K562 (cell line): Measurements from ENCODE around the gene SIDT2. TPM values are rescaled to one million over a fixed set of nuclear protein-coding genes. Genes with fewer than 3 reads are reported as not detected.

ENCODE experiments used
- BHLHE40 ChIP-seq: IDR thresholded peaks from 2 replicates; pipeline ENCODE4 v1.6.1; 2011; ENCODE audit warnings: low read length, improper control_type of control experiment
- CCNT2 ChIP-seq: IDR thresholded peaks from 2 replicates; pipeline ENCODE4 v1.6.1; 2011; ENCODE audit warnings: borderline replicate concordance, low read depth, mild to moderate bottlenecking, moderate library complexity, mixed read lengths, low read length; ENCODE audit not compliant: insufficient read length; ENCODE audit errors: extremely low read depth
- E2F3 ChIP-seq: fragments of 250-450 bp; sonication (Bioruptor Pico); IDR thresholded peaks from 2 replicates; pipeline ENCODE4 v1.4.0; 2020; ENCODE audit warnings: mild to moderate bottlenecking
- ETV1 ChIP-seq: fragments of 450-650 bp; conservative IDR thresholded peaks from 2 replicates; pipeline ENCODE4 v1.6.1; 2016; ENCODE audit warnings: missing genetic modification characterization, control low read depth, low read depth, missing compliant biosample characterization
- JUN ChIP-seq, 2 experiments: sonication (generic) in 1 of 2; formaldehyde crosslinking in 1 of 2; IDR thresholded peaks; 2 replicates each; pipeline versions ENCODE4 v1.6.1 to v1.8.0; 2012 to 2022; ENCODE audit warnings: borderline replicate concordance in 2 of 2, mild to moderate bottlenecking in 2 of 2, improper control_type of control experiment in 1 of 2, low read depth in 1 of 2, low read length in 1 of 2, missing genetic modification reagents in 1 of 2
- KDM5B ChIP-seq: fragments of 200-600 bp; sonication (generic); IDR thresholded peaks from 2 replicates; pipeline ENCODE4 v1.6.1; 2012; ENCODE audit warnings: low read depth, mild to moderate bottlenecking, moderate library complexity, low read length, control low read depth, inconsistent platforms; ENCODE audit not compliant: insufficient replicate concordance
- KLF1 ChIP-seq: fragments of 450-650 bp; IDR thresholded peaks from 2 replicates; pipeline ENCODE4 v1.6.1; 2016; ENCODE audit warnings: missing genetic modification characterization, missing compliant biosample characterization
- MTA3 ChIP-seq: fragments of 450-650 bp; formaldehyde crosslinking; IDR thresholded peaks from 2 replicates; pipeline ENCODE4 v1.6.1; 2017; ENCODE audit warnings: mild to moderate bottlenecking, borderline replicate concordance
- MYC ChIP-seq, 2 experiments: fragments of 250-450 bp in 1 of 2; sonication (Bioruptor Pico) in 1 of 2; IDR thresholded peaks; 2 replicates each; pipeline versions ENCODE4 v1.5.1 to v1.6.1; 2012 to 2021; ENCODE audit warnings: low read depth in 2 of 2, borderline replicate concordance in 1 of 2, improper control_type of control experiment in 1 of 2, low read length in 1 of 2, mild to moderate bottlenecking in 1 of 2, moderate library complexity in 1 of 2
- PCBP1 ChIP-seq: fragments of 200-400 bp; formaldehyde crosslinking; IDR thresholded peaks from 2 replicates; pipeline ENCODE4 v1.6.1; 2018; ENCODE audit warnings: mild to moderate bottlenecking, low read depth, low read length; ENCODE audit not compliant: poor library complexity, severe bottlenecking
- PYGO2 ChIP-seq: fragments of 450-650 bp; IDR thresholded peaks from 2 replicates; pipeline ENCODE4 v1.6.1; 2016; ENCODE audit warnings: mild to moderate bottlenecking, missing genetic modification characterization, moderate library complexity, missing compliant biosample characterization
- SP1 ChIP-seq: sonication (generic); formaldehyde crosslinking; IDR thresholded peaks from 2 replicates; pipeline ENCODE4 v1.8.1; 2022; ENCODE audit warnings: mild to moderate bottlenecking, missing genetic modification reagents
- TAF1 ChIP-seq: IDR thresholded peaks from 2 replicates; pipeline ENCODE4 v1.6.1; 2011; ENCODE audit warnings: mild to moderate bottlenecking, low read length, moderate library complexity; ENCODE audit not compliant: insufficient read depth, control insufficient read depth, severe bottlenecking; ENCODE audit errors: extremely low read depth
- ZNF76 ChIP-seq: fragments of 250-450 bp; sonication (Bioruptor Pico); IDR thresholded peaks from 2 replicates; pipeline ENCODE4 v1.4.0; 2020; ENCODE audit warnings: mild to moderate bottlenecking, moderate library complexity, borderline replicate concordance
- polyA plus RNA-seq, 8 experiments: library from polyadenylated mRNA; depleted of rRNA in 4 of 8; stranded (reverse) in 5 of 8; unstranded in 3 of 8; fragments of >200 nt; fragmentation: Nextera tagmentation in 2 of 8; fragmentation: Illumina TruSeq in 1 of 8; extraction: Ambion mirVana in 2 of 8; extraction: Trizol in 1 of 8; gene quantifications; 2 replicates each; pipeline versions ENCODE4 v1.2.1 to v1.2.3, GENCODE V29; 2011 to 2014; ENCODE audit warnings: inconsistent platforms in 1 of 8, missing spikeins in 1 of 8
- total RNA-seq, 7 experiments: library from RNA; depleted of rRNA in 6 of 7; stranded (reverse); fragments of >200 nt in 6 of 7; fragmentation: Illumina TruSeq in 2 of 7; extraction: Trizol in 2 of 7; gene quantifications; 2 replicates each; pipeline versions ENCODE4 v1.2.1 to v1.2.3, GENCODE V29; 2011 to 2021; ENCODE audit warnings: low replicate concordance in 1 of 7
- TF ChIP-seq, protein P1 (sequence below), 2 experiments: fragments of 250-450 bp in 1 of 2; fragments of 450-650 bp in 1 of 2; sonication (Bioruptor Pico) in 1 of 2; IDR thresholded peaks; 2 replicates each; pipeline versions ENCODE4 v1.6.1 to v1.8.0; 2016 to 2021; ENCODE audit warnings: mild to moderate bottlenecking in 2 of 2, moderate library complexity in 2 of 2, missing compliant biosample characterization in 1 of 2, missing genetic modification characterization in 1 of 2
- TF ChIP-seq, protein P2 (sequence below): fragments of 450-650 bp; IDR thresholded peaks from 2 replicates; pipeline ENCODE4 v1.6.1; 2018; ENCODE audit not compliant: partially characterized antibody
- TF ChIP-seq, protein P3 (sequence below): fragments of 450-650 bp; formaldehyde crosslinking; conservative IDR thresholded peaks from 2 replicates; pipeline ENCODE4 v1.4.0; 2022; ENCODE audit warnings: mild to moderate bottlenecking, missing genetic modification characterization

Gene SIDT2
- total and polyA plus RNA-seq, 9 of the 15 experiments (the other 6 are each of a cell fraction or from before 2014, with no cell fraction given): 2.4 to 20.2 (median 6.5) TPM

DNA sequence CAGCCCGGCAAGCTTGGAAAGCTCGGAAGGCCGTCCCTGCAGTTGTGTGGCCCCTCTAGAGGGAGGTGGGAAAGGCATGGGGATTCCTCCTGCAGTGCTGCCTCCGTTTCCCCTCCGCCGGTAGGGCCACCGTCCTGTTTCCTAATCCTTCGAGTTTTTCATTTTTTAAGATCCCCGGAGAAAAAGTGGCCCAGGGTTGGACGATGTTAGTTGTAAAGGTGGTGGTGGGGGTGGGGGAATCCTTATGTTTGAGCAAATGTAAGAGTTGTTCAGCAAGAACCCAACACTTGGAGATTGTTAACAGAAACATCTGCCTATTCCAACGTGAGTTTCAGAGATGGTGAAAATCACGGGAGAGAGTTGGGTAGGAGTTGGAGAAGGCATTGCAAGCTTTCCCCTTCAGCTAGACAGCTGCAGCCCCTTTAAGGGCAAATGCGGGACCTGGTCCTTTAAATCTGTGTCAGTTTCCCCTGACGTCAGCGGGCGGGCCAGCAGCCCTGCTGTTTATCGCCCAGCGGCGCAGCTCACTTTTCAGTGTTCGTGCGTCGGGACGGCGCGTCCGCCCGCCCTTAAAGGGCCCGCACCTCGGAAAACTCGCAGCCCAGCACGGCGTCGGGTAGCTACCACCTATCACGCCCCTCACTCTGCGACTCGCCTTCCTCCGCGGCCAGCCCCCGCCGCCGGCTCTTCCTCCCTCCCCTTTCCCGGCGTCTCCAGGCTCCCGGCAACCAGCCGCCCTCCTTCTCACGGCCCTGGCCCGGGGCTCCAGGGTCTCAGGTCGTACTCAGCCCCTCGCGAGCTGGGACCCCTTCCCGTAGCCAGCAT, at the start of gene SIDT2 (continued):
- TF ChIP-seq CCNT2 (peak; percentile 76), KDM5B (peak; percentile 49), SP1 (CRISPR knock-in tag) (no peak; the same call in 1 of the 2 replicates), PCBP1 (peak; percentile 58), TAF1 (peak; percentile 49), KLF1 (no peak), BHLHE40 (peak; percentile 62), E2F3 (CRISPR knock-in tag) (no peak), ETV1 (tag) (no peak), ZNF76 (no peak), MYC (IDR thresholded peaks at IDR 0.05; ENCODE audit: low read depth, low read length) (peak; percentile 44; the same call in 1 of the 2 replicates), MYC (CRISPR knock-in tag; IDR thresholded peaks at IDR 0.05; ENCODE audit: borderline replicate concordance, low read depth) (no peak), MTA3 (no peak; the same call in 1 of the 2 replicates), JUN (IDR thresholded peaks at IDR 0.05; ENCODE audit: borderline replicate concordance, low read depth, low read length) (peak; percentile 63), JUN (CRISPR knock-in tag; IDR thresholded peaks at IDR 0.05; ENCODE audit: borderline replicate concordance) (no peak), PYGO2 (tag) (no peak)
- TF ChIP-seq, protein P1, sequence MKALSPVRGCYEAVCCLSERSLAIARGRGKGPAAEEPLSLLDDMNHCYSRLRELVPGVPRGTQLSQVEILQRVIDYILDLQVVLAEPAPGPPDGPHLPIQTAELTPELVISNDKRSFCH (CRISPR knock-in tag; IDR thresholded peaks at IDR 0.05): no peak
- TF ChIP-seq, protein P1 (tag; IDR thresholded peaks at IDR 0.05): no peak
- TF ChIP-seq, protein P2, sequence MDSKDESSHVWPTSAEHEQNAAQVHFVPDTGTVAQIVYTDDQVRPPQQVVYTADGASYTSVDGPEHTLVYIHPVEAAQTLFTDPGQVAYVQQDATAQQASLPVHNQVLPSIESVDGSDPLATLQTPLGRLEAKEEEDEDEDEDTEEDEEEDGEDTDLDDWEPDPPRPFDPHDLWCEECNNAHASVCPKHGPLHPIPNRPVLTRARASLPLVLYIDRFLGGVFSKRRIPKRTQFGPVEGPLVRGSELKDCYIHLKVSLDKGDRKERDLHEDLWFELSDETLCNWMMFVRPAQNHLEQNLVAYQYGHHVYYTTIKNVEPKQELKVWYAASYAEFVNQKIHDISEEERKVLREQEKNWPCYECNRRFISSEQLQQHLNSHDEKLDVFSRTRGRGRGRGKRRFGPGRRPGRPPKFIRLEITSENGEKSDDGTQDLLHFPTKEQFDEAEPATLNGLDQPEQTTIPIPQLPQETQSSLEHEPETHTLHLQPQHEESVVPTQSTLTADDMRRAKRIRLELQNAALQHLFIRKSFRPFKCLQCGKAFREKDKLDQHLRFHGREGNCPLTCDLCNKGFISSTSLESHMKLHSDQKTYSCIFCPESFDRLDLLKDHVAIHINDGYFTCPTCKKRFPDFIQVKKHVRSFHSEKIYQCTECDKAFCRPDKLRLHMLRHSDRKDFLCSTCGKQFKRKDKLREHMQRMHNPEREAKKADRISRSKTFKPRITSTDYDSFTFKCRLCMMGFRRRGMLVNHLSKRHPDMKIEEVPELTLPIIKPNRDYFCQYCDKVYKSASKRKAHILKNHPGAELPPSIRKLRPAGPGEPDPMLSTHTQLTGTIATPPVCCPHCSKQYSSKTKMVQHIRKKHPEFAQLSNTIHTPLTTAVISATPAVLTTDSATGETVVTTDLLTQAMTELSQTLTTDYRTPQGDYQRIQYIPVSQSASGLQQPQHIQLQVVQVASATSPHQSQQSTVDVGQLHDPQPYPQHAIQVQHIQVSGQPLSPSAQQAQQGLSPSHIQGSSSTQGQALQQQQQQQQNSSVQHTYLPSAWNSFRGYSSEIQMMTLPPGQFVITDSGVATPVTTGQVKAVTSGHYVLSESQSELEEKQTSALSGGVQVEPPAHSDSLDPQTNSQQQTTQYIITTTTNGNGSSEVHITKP: peak; percentile 93
- TF ChIP-seq, protein P3, sequence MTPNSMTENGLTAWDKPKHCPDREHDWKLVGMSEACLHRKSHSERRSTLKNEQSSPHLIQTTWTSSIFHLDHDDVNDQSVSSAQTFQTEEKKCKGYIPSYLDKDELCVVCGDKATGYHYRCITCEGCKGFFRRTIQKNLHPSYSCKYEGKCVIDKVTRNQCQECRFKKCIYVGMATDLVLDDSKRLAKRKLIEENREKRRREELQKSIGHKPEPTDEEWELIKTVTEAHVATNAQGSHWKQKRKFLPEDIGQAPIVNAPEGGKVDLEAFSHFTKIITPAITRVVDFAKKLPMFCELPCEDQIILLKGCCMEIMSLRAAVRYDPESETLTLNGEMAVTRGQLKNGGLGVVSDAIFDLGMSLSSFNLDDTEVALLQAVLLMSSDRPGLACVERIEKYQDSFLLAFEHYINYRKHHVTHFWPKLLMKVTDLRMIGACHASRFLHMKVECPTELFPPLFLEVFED (CRISPR knock-in tag): no peak
